Loucy (cell line): ENCODE data around the gene FAM180B.

Experiments used
- EZH2phosphoT487 ChIP-seq: fragments of 200-600 bp; IDR thresholded peaks from 2 replicates; pipeline ENCODE4 v1.6.1; 2018; ENCODE audit warnings: antibody characterized with exemption, mild to moderate bottlenecking, moderate library complexity, borderline replicate concordance
- TF ChIP-seq, protein P1 (sequence below): fragments of 200-600 bp; sonication (generic); conservative IDR thresholded peaks from 2 replicates; pipeline ENCODE4 v1.5.1; 2014; ENCODE audit warnings: mild to moderate bottlenecking, antibody characterized with exemption, low read length

- TF ChIP-seq, protein P1, sequence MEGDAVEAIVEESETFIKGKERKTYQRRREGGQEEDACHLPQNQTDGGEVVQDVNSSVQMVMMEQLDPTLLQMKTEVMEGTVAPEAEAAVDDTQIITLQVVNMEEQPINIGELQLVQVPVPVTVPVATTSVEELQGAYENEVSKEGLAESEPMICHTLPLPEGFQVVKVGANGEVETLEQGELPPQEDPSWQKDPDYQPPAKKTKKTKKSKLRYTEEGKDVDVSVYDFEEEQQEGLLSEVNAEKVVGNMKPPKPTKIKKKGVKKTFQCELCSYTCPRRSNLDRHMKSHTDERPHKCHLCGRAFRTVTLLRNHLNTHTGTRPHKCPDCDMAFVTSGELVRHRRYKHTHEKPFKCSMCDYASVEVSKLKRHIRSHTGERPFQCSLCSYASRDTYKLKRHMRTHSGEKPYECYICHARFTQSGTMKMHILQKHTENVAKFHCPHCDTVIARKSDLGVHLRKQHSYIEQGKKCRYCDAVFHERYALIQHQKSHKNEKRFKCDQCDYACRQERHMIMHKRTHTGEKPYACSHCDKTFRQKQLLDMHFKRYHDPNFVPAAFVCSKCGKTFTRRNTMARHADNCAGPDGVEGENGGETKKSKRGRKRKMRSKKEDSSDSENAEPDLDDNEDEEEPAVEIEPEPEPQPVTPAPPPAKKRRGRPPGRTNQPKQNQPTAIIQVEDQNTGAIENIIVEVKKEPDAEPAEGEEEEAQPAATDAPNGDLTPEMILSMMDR = no peak
- TF ChIP-seq EZH2phosphoT487 = no peak
Measured at GRCh38 chr11:47631473-47631872, 45.0 kb downstream of the FAM180B start.
